Testis (tissue), 2 donors: Measurements from ENCODE around the gene ZNF774.

ENCODE experiments used
- CTCF ChIP-seq, 3 experiments: fragments of 450-650 bp in 2 of 3; fragments of 200-600 bp in 1 of 3; sonication (generic) in 1 of 3; IDR thresholded peaks; one replicate each; pipeline ENCODE4 v1.5.1; 2016 to 2019; ENCODE audit warnings: antibody characterized with exemption in 3 of 3, mild to moderate bottlenecking in 2 of 3, moderate library complexity in 1 of 3
- POLR2A ChIP-seq: fragments of 450-650 bp; IDR thresholded peaks from one replicate; pipeline ENCODE4 v1.6.1; 2017; ENCODE audit warnings: antibody characterized with exemption, mild to moderate bottlenecking, moderate library complexity

GRCh38 chr15:90394748-90395442 is 42.8 kb downstream of the ZNF774 start:
- no peak for TF ChIP-seq CTCF (IDR thresholded peaks at IDR 0.05)
- no peak for TF ChIP-seq POLR2A
